ENCODE data around the gene CLDN20. TPM values are rescaled to one million over a fixed set of nuclear protein-coding genes. Genes with fewer than 3 reads are reported as not detected.
"Not testable (repeated sequence)": the region's sequence is repeated elsewhere in the genome, so short reads cannot be mapped to it uniquely, and the experiment has no call there.

Gene CLDN20
- total and polyA plus RNA-seq, 2 of the 4 experiments (the other 2 are of a cell fraction), result not detected

DNA sequence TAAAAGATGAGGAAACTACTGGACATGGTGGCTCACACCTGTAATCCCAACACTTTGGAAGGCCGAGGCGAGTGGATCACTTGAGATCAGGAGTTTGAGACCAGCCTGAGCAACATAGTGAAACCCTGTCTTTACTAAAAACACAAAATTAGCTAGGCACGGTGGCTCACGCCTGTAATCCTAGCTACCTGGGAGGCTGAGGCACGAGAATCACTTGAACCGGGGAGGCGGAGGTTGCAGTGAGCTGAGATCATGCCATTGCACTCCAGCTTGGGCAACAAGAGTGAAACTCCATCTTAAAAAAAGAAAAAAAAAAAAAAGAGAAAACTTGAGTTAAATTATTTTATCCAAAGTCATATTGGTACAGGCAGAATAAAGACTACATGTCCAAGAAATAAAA is 49.1 kb downstream of the CLDN20 start:
- H3K4ac ChIP-seq (ENCODE audit: low read depth, low read length), result 0 out of 2 replicates have a peak overlapping the region, but pooled peaks have one; percentile 17
- H2BK15ac ChIP-seq (ENCODE audit: low read depth, low read length); DNase-seq; H3K9me3 ChIP-seq (ENCODE audit: control insufficient read depth, insufficient read depth, low read length); H2AFZ ChIP-seq (replicated peaks; ENCODE audit: low read length, poor library complexity); H2BK5ac ChIP-seq (ENCODE audit: low read depth, low read length, poor library complexity, severe bottlenecking); H3K18ac ChIP-seq (ENCODE audit: low read depth, low read length); H4K91ac ChIP-seq (ENCODE audit: insufficient read depth, low read depth, low read length); BruUV-seq (replicated peaks); CTCF ChIA-PET; H3K36me3 ChIP-seq (ENCODE audit: control insufficient read depth, insufficient read depth, low read length); H3K4me3 ChIP-seq (ENCODE audit: insufficient read depth, low read depth, low read length); H2AK5ac ChIP-seq (ENCODE audit: low read depth, low read length); H3K56ac ChIP-seq (ENCODE audit: extremely low read depth, insufficient read depth, low read length); H3K9me1 ChIP-seq (ENCODE audit: insufficient read depth, low read length); H2AK9ac ChIP-seq (replicated peaks; ENCODE audit: low read depth, low read length, poor library complexity); POLR2A ChIA-PET (ENCODE audit: unreplicated experiment); H3K4me1 ChIP-seq (ENCODE audit: control insufficient read depth, insufficient read depth, low read length); H2BK120ac ChIP-seq (ENCODE audit: low read depth, low read length); H4K5ac ChIP-seq (ENCODE audit: low read depth, low read length); H3K14ac ChIP-seq (replicated peaks; ENCODE audit: low read depth, low read length); H3K9ac ChIP-seq (ENCODE audit: low read depth, low read length); H2BK20ac ChIP-seq (ENCODE audit: low read depth, low read length); in situ Hi-C loops (cut with MboI; ENCODE audit: low sequenced_read_pairs); dilution Hi-C loops (cut with HindIII; ENCODE audit: low sequenced_read_pairs, unreplicated experiment); H3K4me2 ChIP-seq (ENCODE audit: low read depth, low read length); H3K23ac ChIP-seq (ENCODE audit: low read depth, low read length); H3K27me3 ChIP-seq (ENCODE audit: control insufficient read depth, insufficient read depth, low read length); H4K8ac ChIP-seq (ENCODE audit: low read depth in 2 of 2, low read length in 2 of 2); H4K20me1 ChIP-seq (ENCODE audit: insufficient read depth, low read length); ATAC-seq (ENCODE audit: low read depth); H3K27ac ChIP-seq (ENCODE audit: insufficient read depth, low read length): not testable (repeated sequence)
- peaks cover 20 to 28% of the 10 kb centered on the region in 2 experiments for H3K79me1 ChIP-seq (ENCODE audit: low read depth in 1 of 2, low read length in 2 of 2)
- intact Hi-C loops (cut with micrococcal nuclease), result loop anchor here (5.0 kb wide), 2 partner anchors 386 to 441 kb away; no protein-coding TSS in a partner anchor
- 100% methylated on average over 1 of the region's 7 CpGs; no CpG with 5 or more reads in 1 of the 2 experiments for WGBS, 2 experiments (ENCODE audit: extremely low coverage in 2 of 2, insufficient read length in 1 of 2)

All from IMR-90 (cell line).